Endothelial cell of umbilical vein (primary cell): ENCODE results near the gene ZNF839. TPM values are rescaled to one million over a fixed set of nuclear protein-coding genes. Genes with fewer than 3 reads are reported as not detected.

Experiments used
- BruUV-seq: library from RNA; stranded (reverse); fragments of 400-500 nt; replicated peaks from 2 replicates; lab custom pipeline; 2021; lab: Mats Ljungman, UMichigan
- CTCF ChIA-PET: fragments of 300-600, 350-600 bp; sonication (Branson Sonifier 250); formaldehyde crosslinking; loops from one replicate; lab custom pipeline; 2021; ENCODE audit warnings: antibody characterized with exemption, inconsistent platforms; lab: Charles Lee
- POLR2A ChIA-PET: fragments of 300-600, 350-600 bp; sonication (Branson Sonifier 250); formaldehyde crosslinking; loops from one replicate; lab custom pipeline; 2021; ENCODE audit warnings: antibody characterized with exemption, inconsistent platforms; lab: Charles Lee
- DNase-seq: peaks from one replicate; pipeline ENCODE4 v3.0.0-alpha.2; 2011; ENCODE audit warnings: low read depth, low spot score
- FAIRE-seq: peaks from 2 replicates; lab custom pipeline; 2011; peaks lifted over from hg19 to GRCh38; lab: Jason Lieb, UNC
- H2AFZ ChIP-seq: 2 replicates; pipeline ENCODE4 v1.6.0; 2012; ENCODE audit warnings: low read depth, low read length, control low read depth, inconsistent platforms
- H3K27ac ChIP-seq: 2 replicates; pipeline ENCODE4 v1.5.1; 2011; ENCODE audit warnings: low read depth, mild to moderate bottlenecking, control low read depth, low read length, moderate library complexity; ENCODE audit not compliant: insufficient read depth
- H3K27me3 ChIP-seq, 2 experiments: 2 replicates each; pipeline versions ENCODE4 v1.6.0 to v1.6.1; 2011; ENCODE audit warnings: low read length in 2 of 2, mixed read lengths in 1 of 2; ENCODE audit not compliant: control insufficient read depth in 2 of 2, insufficient read depth in 2 of 2
- H3K36me3 ChIP-seq, 2 experiments: 2 replicates in 1 of 2; 3 replicates in 1 of 2; pipeline ENCODE4 v1.5.1; 2011; ENCODE audit warnings: low read length in 2 of 2, mild to moderate bottlenecking in 1 of 2, moderate library complexity in 1 of 2; ENCODE audit not compliant: control insufficient read depth in 2 of 2, insufficient read depth in 2 of 2; ENCODE audit errors: extremely low read depth in 1 of 2
- H3K4me1 ChIP-seq: 3 replicates; pipeline ENCODE4 v1.5.1; 2011; ENCODE audit warnings: mild to moderate bottlenecking, low read length; ENCODE audit not compliant: control insufficient read depth, insufficient read depth; ENCODE audit errors: extremely low read depth
- H3K4me2 ChIP-seq: 2 replicates; pipeline ENCODE4 v1.6.1; 2011; ENCODE audit warnings: low read length, control low read depth, mixed read lengths; ENCODE audit not compliant: insufficient read depth
- H3K4me3 ChIP-seq, 3 experiments: fragments of 200-600 bp in 1 of 3; sonication (generic), shearing (Covaris generic) in 1 of 3; replicated peaks in 1 of 3; 2 replicates each; pipeline ENCODE4 v1.5.1; 2011 to 2016; ENCODE audit warnings: control low read depth in 3 of 3, low read length in 3 of 3, mild to moderate bottlenecking in 2 of 3, inconsistent platforms in 1 of 3, low read depth in 1 of 3, moderate library complexity in 1 of 3; ENCODE audit not compliant: insufficient read depth in 1 of 3
- H3K79me2 ChIP-seq: 2 replicates; pipeline ENCODE4 v1.6.0; 2012; ENCODE audit warnings: low read length, inconsistent platforms; ENCODE audit not compliant: control insufficient read depth, insufficient read depth
- H3K9ac ChIP-seq: replicated peaks from 2 replicates; pipeline ENCODE3; 2011; ENCODE audit warnings: low read length, control low read depth; ENCODE audit not compliant: insufficient read depth; ENCODE audit errors: extremely low read depth
- H3K9me1 ChIP-seq: replicated peaks from 3 replicates; pipeline ENCODE4 v1.6.0; 2011; ENCODE audit warnings: mild to moderate bottlenecking, low read length; ENCODE audit not compliant: control insufficient read depth, insufficient read depth; ENCODE audit errors: extremely low read depth
- H3K9me3 ChIP-seq: replicated peaks from 2 replicates; pipeline ENCODE4 v1.5.1; 2012; ENCODE audit warnings: low read length, inconsistent platforms; ENCODE audit not compliant: control insufficient read depth, insufficient read depth
- H4K20me1 ChIP-seq: replicated peaks from 2 replicates; pipeline ENCODE3; 2011; ENCODE audit warnings: mild to moderate bottlenecking, low read length; ENCODE audit not compliant: control insufficient read depth, insufficient read depth; ENCODE audit errors: extremely low read depth
- FOS ChIP-seq: IDR thresholded peaks from 2 replicates; pipeline ENCODE4 v1.6.1; 2011; ENCODE audit warnings: mild to moderate bottlenecking, low read length, moderate library complexity, borderline replicate concordance; ENCODE audit not compliant: insufficient read depth
- dilution Hi-C: fragments of 300-500 bp; cut with MboI; formaldehyde crosslinking; loops from one replicate; pipeline ENCODE4 v1.15.0; 2019; ENCODE audit warnings: low sequenced_read_pairs; ENCODE audit not compliant: extremely low pct_ligation_motif_present
- intact Hi-C: fragments of 100-400 bp; cut with micrococcal nuclease; formaldehyde crosslinking; loops from one replicate; pipeline ENCODE4 v1.10.0; 2022
- polyA plus RNA-seq, 4 experiments: library from polyadenylated mRNA; depleted of rRNA in 3 of 4; stranded (reverse) in 3 of 4; unstranded in 1 of 4; fragments of >200 nt; gene quantifications; 2 replicates each; pipeline versions ENCODE4 v1.2.1 to v1.2.3, GENCODE V29; 2011 to 2012; ENCODE audit warnings: missing spikeins in 1 of 4
- total RNA-seq: library from RNA; stranded (reverse); gene quantifications from 2 replicates; pipeline ENCODE4 v1.2.3, GENCODE V29; 2021
- TF ChIP-seq, protein P1 (sequence below): IDR thresholded peaks from 2 replicates; pipeline ENCODE4 v1.6.1; 2011; ENCODE audit not compliant: insufficient read depth, insufficient read length

The ZNF839 gene
- total and polyA plus RNA-seq, 2 donors (not counting 3 experiments of a cell fraction or from before 2014, with no cell fraction given) = 9.8 to 12.5 TPM

DNA sequence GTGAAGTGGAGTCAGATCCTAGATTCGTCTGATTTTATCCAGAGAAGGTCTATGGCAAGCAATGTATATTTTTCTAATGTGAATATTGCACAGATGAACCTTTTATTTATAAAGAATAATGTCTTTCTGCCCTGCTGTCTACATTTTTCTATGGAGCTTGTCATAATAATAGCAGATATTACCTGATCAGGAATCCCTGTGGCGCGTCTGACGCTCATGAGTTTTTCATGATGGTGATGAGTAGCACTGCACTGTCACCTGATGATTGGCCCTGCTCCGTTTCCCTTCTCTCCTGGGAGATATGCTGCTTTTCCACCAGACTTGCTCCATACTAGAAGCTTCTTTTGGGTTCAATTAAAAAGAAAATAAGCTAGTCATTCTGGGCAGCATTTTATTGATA is 22.7 kb downstream of the ZNF839 start:
- Histone ChIP-seq H3K36me3 (peaks cover 3 to 27% of the 10 kb centered on the region in 2 experiments), H3K9me3 (no peaks in the 10 kb centered on the region), H3K79me2 (no peaks in the 10 kb centered on the region), H2AFZ (no peak overlapping the region), H3K9me1 (no peaks in the 10 kb centered on the region), H3K4me1 (no peaks in the 10 kb centered on the region), H3K27me3 (no peaks in the 10 kb centered on the region), H3K4me2 (no peak overlapping the region), H3K4me3 (no peak overlapping the region), H4K20me1 (no peaks in the 10 kb centered on the region), H3K9ac (no peak overlapping the region), H3K27ac (no peak overlapping the region)
- no TSS peak for BruUV-seq
- TF ChIP-seq FOS = no peak
- ChIA-PET CTCF (interaction anchor here (1.2 kb wide), 1 partner anchor 25 kb away, joined by 3 read pairs; no protein-coding TSS in a partner anchor), POLR2A (no interaction called here)
- DNase-seq (no peak), FAIRE-seq (no peak)
- dilution Hi-C loops (no loop called here), intact Hi-C loops (no loop called here)

DNA sequence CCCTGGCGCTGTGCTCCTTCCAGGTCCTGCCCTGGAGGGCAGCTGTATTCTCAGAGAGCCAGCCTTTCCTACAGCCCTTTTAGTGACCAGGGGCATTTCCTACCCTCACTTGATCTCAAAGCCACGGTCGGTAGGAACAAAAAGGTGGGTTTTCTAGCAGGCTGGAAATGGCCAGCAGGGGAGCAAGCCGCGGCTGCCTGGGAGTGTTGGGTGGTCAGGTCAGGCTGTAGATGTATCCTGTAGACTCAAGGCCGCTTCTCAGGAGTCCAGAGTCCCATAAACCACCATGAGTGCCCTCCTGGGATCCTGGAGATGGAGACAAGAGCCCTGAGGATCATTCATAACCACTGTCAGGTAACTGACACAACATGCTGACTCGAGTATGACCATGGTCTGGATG is 24.5 kb downstream of the ZNF839 start:
- Histone ChIP-seq H3K9ac (no peak overlapping the region), H3K4me3 (no peak overlapping the region), H3K79me2 (no peaks in the 10 kb centered on the region), H3K27me3 (no peaks in the 10 kb centered on the region), H3K27ac (no peak overlapping the region), H3K9me3 (no peaks in the 10 kb centered on the region), H3K4me1 (no peaks in the 10 kb centered on the region), H4K20me1 (no peaks in the 10 kb centered on the region), H3K36me3 (peaks cover 2 to 31% of the 10 kb centered on the region in 2 experiments), H3K9me1 (no peaks in the 10 kb centered on the region), H2AFZ (no peak overlapping the region), H3K4me2 (no peak overlapping the region)
- intact Hi-C loops = no loop called here
- ChIA-PET CTCF (no interaction called here), POLR2A (no interaction called here)
- BruUV-seq = no TSS peak
- no peak for DNase-seq
- no peak for FAIRE-seq
- dilution Hi-C loops = no loop called here
- TF ChIP-seq, protein P1, sequence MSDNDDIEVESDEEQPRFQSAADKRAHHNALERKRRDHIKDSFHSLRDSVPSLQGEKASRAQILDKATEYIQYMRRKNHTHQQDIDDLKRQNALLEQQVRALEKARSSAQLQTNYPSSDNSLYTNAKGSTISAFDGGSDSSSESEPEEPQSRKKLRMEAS = no peak
